ENCODE data around the gene DSTYK.

Gene DSTYK

DNA sequence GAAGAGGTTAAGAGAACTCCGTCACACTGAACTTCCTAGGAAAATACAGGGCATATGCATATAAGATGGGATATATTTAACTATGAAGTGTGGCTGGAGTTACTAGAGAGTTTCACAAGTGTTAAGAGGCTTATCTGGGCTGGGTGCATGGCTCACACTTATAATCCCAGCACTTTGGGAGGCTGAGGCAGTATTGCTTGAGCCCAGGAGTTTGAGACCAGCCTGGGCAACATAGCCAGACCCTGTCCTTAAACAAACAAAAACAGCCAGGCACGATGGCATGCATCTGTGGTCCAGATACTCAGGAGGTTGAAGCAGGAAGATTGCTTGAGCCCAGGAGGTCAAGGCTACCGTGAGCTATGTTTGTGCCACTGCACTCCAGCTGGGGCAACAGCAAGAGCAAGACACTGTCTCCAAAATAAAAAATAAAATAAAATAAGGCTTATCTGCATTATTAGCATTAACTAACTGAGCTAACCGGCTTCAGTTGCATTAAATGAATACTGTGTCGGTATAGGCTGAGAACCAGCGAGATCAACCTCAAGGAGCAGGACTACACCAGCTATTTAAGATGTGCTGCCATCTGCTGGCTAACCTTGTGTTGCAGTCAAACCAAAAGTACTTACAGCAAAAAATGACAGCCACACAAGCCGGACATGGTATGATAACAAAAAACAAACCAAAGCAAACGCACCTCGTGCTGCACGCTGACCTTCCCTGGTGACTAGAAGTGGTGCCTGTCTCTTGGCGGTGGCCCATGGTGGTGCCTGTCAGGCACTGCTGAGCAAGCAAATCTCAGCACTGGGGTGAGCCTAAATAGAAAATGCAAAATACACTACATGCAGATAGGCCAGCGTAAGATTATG is 70.0 kb downstream of the DSTYK start:
- no peak overlapping the region for H3K4me3 ChIP-seq (ENCODE audit: low read depth, low read length)
- TF ChIP-seq, protein P1, sequence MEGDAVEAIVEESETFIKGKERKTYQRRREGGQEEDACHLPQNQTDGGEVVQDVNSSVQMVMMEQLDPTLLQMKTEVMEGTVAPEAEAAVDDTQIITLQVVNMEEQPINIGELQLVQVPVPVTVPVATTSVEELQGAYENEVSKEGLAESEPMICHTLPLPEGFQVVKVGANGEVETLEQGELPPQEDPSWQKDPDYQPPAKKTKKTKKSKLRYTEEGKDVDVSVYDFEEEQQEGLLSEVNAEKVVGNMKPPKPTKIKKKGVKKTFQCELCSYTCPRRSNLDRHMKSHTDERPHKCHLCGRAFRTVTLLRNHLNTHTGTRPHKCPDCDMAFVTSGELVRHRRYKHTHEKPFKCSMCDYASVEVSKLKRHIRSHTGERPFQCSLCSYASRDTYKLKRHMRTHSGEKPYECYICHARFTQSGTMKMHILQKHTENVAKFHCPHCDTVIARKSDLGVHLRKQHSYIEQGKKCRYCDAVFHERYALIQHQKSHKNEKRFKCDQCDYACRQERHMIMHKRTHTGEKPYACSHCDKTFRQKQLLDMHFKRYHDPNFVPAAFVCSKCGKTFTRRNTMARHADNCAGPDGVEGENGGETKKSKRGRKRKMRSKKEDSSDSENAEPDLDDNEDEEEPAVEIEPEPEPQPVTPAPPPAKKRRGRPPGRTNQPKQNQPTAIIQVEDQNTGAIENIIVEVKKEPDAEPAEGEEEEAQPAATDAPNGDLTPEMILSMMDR (IDR thresholded peaks at IDR 0.05; ENCODE audit: low read depth, low read length): peak; percentile 70

DNA sequence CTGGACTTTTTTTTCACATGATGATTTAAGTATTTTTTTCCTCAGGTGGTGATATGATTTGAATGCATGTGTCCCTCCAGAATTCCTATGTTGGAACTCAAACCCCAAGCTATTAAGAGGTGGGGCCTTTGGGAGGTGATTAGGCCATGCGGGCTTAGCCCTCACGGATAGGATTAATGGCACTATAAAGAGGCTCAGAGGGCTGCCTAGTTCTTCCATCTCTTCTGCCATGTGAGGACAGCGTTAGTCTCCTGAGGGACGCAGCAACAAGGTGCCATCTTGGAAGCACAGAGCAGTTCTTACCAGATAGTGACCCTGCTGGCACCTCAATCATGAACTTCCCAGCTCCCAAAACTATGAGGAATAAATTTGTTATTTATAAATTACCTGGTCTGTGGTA is 71.4 kb downstream of the DSTYK start:
- TF ChIP-seq, protein P1 (IDR thresholded peaks at IDR 0.05; ENCODE audit: low read depth, low read length): no peak
- H3K4me3 ChIP-seq (ENCODE audit: low read depth, low read length): no peak overlapping the region

DNA sequence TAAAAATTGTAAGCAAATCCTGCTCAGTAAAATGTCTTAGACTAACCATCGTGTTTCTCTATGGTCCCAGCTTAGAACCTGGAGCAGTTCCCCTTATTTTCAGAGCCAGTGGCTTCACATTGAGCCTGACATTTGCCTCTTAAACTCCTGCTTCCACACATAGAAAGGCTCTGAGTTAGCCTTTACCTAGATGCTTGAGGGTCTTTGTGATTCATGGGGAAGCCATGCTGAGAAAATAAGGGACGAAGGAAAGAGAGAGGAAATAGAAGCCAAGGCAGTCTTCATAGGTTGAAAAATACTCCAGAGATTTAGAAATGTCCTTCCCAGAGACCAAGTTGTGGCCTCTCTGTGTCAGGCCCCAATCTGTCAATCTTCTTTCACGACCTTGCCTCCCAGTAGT is 73.6 kb downstream of the DSTYK start:
- TF ChIP-seq, protein P1 (IDR thresholded peaks at IDR 0.05; ENCODE audit: low read depth, low read length): no peak
- H3K4me3 ChIP-seq (ENCODE audit: low read depth, low read length): no peak overlapping the region

DNA sequence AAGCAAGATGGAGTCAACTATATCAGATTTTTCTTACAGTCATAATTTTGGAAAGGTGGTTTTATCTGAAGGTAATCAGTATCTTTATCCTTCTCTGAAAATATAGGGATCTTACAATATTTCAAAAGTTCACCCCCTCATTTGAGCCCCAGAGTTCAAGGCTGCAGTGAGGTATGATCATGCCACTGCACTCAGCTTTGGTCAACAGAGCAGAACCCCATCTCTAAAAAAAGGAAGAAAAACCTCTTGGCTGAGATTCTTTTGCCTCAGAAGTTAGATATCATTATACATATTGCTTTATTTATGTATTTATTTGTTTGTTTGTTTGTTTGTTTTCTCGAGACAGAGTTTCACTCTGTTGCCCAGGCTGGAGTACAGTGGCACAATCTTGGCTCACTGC is 78.2 kb downstream of the DSTYK start:
- H3K4me3 ChIP-seq (ENCODE audit: low read depth, low read length): no peak overlapping the region
- TF ChIP-seq, protein P1 (IDR thresholded peaks at IDR 0.05; ENCODE audit: low read depth, low read length): no peak

DNA sequence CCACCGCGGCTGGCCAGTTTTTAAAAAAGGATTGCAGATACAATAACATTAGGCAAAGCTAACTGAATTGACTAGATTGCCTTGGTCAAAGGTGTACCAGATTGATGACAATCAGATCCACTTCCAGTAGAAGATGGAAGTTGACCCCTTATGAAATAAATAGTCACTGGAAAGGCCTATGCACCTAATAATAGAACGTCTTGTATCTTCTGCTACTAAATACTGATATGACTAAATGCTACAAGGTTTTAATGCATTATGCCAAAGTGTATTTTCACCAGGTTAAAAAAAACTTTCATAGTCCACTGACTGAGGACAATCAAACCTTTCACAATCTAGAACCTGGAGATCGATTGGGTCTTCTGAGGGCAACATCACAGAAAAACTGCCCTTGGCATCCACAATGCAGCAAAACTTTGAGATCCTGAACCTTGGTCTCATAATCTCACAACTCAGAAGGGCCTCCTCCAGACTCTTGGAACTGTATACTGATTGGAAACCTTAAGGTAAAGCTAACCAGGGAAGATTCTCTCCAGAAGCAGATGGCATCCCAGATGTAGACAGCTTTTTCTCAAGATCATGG is 82.0 kb downstream of the DSTYK start:
- no peak overlapping the region for H3K4me3 ChIP-seq (ENCODE audit: low read depth, low read length)
- TF ChIP-seq, protein P1 (IDR thresholded peaks at IDR 0.05; ENCODE audit: low read depth, low read length): no peak

DNA sequence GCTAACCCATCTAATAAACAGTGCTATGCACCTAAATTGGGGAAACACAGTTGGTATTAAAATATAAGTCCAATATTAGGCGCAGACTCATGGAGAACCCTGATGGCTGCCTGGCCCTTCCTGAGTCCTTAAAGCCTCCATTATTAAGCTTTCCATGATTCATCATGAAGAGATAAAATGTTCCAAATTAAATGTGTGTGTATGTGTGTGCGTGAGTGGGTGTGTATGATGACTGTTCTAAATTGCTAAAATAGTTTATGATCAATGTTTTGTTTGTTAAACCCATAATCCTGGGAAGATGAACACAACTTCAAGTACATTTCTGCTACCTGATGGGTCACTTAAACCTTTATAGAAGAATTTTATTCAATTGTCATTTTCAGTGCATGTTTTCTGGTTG is 83.5 kb downstream of the DSTYK start:
- no peak overlapping the region for H3K4me3 ChIP-seq (ENCODE audit: low read depth, low read length)
- TF ChIP-seq, protein P1 (IDR thresholded peaks at IDR 0.05; ENCODE audit: low read depth, low read length): no peak

DNA sequence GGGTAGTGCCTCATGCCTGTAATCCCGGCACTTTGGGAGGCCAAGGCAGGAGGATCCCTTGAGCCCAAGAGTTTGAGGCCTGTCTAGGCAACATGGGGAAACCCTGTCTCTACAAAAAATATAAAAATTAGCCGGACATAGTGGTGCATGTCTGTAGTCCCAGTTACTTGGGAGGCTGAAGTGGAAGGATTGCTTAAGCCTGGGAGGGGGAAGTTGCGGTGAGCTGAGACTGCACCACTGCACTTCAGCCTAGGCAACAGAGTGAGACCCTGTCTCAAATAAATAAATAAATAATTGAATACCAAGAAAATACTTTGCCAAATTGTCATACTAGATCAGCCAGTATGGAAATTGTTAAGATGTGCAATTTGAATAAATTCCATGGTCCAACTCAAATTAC is 83.9 kb downstream of the DSTYK start:
- H3K4me3 ChIP-seq (ENCODE audit: low read depth, low read length): no peak overlapping the region
- TF ChIP-seq, protein P1 (IDR thresholded peaks at IDR 0.05; ENCODE audit: low read depth, low read length): no peak

All from WI38 (cell line).